ENCODE measurements around the gene MYOF. TPM values are rescaled to one million over a fixed set of nuclear protein-coding genes. Genes with fewer than 3 reads are reported as not detected.

The MYOF gene
- total and polyA plus RNA-seq, 12 donors: 4.1 to 119 (median 49.6) TPM

GRCh38 chr10:93452143-93452542, 30.0 kb downstream of the MYOF start:
- no peaks in the 10 kb centered on the region for H3K27me3 ChIP-seq
- TF ChIP-seq POLR2A (IDR thresholded peaks at IDR 0.05): no peak
- TF ChIP-seq CTCF (IDR thresholded peaks at IDR 0.05): no peak
- no peak overlapping the region for H3K27ac ChIP-seq
- H3K36me3 ChIP-seq (replicated peaks in 1 of 2): peaks cover 0 to 8% of the 10 kb centered on the region in 2 donors
- intact Hi-C loops (cut with DNase I): no loop called here
- H3K4me1 ChIP-seq (replicated peaks in 1 of 2): no peaks in the 10 kb centered on the region
- 61 to 86% (median 70%) methylated on average over 2 of the region's 2 CpGs for WGBS, 4 donors
- H3K4me3 ChIP-seq: no peak overlapping the region
- H3K9me3 ChIP-seq (replicated peaks in 1 of 3): no peaks in the 10 kb centered on the region
- DNase-seq: no peak

- no peaks in the 10 kb centered on the region for H3K27me3 ChIP-seq
- TF ChIP-seq CTCF (IDR thresholded peaks at IDR 0.05): no peak
- no peak for TF ChIP-seq POLR2A (IDR thresholded peaks at IDR 0.05)
- H3K36me3 ChIP-seq (replicated peaks in 1 of 2): peaks cover 0 to 8% of the 10 kb centered on the region in 2 donors
- H3K27ac ChIP-seq: no peak overlapping the region
- intact Hi-C loops (cut with DNase I): no loop called here
- WGBS, 4 donors: 78 to 84% (median 80%) methylated on average over 7 of the region's 7 CpGs
- DNase-seq: no peak
- no peaks in the 10 kb centered on the region for H3K9me3 ChIP-seq (replicated peaks in 1 of 3)
- no peak overlapping the region for H3K4me3 ChIP-seq
- H3K4me1 ChIP-seq (replicated peaks in 1 of 2): no peaks in the 10 kb centered on the region
Measured at GRCh38 chr10:93451244-93451947, 30.7 kb downstream of the MYOF start.

DNA sequence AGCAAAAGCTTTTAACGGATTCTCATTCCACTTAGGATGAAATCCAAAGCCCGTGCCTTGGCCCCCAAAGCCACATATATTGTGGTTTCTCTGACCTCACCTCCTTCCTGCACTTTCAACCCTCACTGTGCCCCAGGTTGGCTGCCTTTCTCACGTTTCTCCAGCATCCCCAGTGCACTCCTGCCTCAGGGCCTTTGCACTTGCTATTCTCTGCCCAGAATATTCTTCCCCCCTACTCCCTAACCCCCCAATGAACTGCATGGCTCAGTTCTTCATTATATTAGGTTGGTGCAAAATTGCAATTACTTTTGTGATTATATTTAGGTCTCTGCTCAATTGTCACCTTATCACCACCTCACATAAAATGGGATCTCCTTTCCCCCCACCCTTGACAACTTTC, 34.2 kb downstream of the MYOF start:
- H3K36me3 ChIP-seq (replicated peaks in 1 of 2): peaks cover 0 to 8% of the 10 kb centered on the region in 2 donors
- H3K4me3 ChIP-seq: no peak overlapping the region
- no peaks in the 10 kb centered on the region for H3K9me3 ChIP-seq (replicated peaks in 1 of 3)
- intact Hi-C loops (cut with DNase I): no loop called here
- no peaks in the 10 kb centered on the region for H3K4me1 ChIP-seq (replicated peaks in 1 of 2)
- H3K27ac ChIP-seq: no peak overlapping the region
- H3K27me3 ChIP-seq: no peaks in the 10 kb centered on the region
- TF ChIP-seq CTCF (IDR thresholded peaks at IDR 0.05) (no peak), POLR2A (IDR thresholded peaks at IDR 0.05) (no peak)
- WGBS, 4 donors: 57 to 86% (median 66%) methylated on average over 3 of the region's 3 CpGs
- DNase-seq: no peak

- H3K36me3 ChIP-seq (replicated peaks in 1 of 2): peaks cover 0 to 8% of the 10 kb centered on the region in 2 donors
- no peaks in the 10 kb centered on the region for H3K9me3 ChIP-seq (replicated peaks in 1 of 3)
- H3K27ac ChIP-seq: no peak overlapping the region
- H3K4me1 ChIP-seq (replicated peaks in 1 of 2): peaks cover 0 to 7% of the 10 kb centered on the region in 2 donors
- no peak for DNase-seq
- TF ChIP-seq POLR2A (IDR thresholded peaks at IDR 0.05): no peak
- H3K4me3 ChIP-seq: no peak overlapping the region
- WGBS, 4 donors: 79 to 88% (median 83%) methylated on average over 6 of the region's 6 CpGs
- no peaks in the 10 kb centered on the region for H3K27me3 ChIP-seq
- intact Hi-C loops (cut with DNase I): no loop called here
Measured at GRCh38 chr10:93447019-93447418, 35.1 kb downstream of the MYOF start.
